Left renal pelvis (tissue), 4 donors: ENCODE results near the gene CHAMP1. TPM values are rescaled to one million over a fixed set of nuclear protein-coding genes. Genes with fewer than 3 reads are reported as not detected.

ENCODE experiments used
- DNase-seq, 4 donors: peaks; one replicate each; pipeline ENCODE4 v3.0.0-alpha.2; 2013; ENCODE audit warnings: low read depth in 4 of 4, low spot score in 3 of 4
- polyA plus RNA-seq, 4 donors: library from polyadenylated mRNA; unstranded; fragments of 120-200 nt; gene quantifications; one replicate each; pipeline ENCODE4 v1.2.1, GENCODE V29; 2013; ENCODE audit not compliant: insufficient read length in 4 of 4

CHAMP1 gene
- polyA plus RNA-seq, 4 donors, result 29.4 to 44.6 (median 34.0) TPM

DNA sequence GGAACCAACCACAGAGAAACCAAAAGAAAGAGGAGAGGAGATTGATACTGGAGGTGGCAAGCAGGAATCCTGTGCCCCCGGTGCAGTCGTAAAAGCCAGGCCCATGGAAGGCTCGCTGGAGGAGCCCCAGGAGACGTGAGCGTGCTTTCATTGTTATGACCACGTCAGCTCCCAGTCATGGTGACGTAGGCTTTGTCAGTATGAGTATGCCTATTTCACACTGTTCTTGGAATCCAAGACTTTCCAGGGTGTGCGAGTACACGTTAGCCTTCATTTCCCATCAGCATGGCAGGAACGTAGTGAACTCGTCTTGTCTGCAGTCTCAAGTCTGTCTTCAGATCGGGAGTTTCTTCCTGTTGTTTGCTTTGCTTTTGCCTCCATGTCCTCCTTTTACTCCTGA lies 15.4 kb upstream of the CHAMP1 start:
- no peak for DNase-seq

GRCh38 chr13:114299604-114300305 lies 14.5 kb upstream of the CHAMP1 start:
- DNase-seq, result no peak

DNA sequence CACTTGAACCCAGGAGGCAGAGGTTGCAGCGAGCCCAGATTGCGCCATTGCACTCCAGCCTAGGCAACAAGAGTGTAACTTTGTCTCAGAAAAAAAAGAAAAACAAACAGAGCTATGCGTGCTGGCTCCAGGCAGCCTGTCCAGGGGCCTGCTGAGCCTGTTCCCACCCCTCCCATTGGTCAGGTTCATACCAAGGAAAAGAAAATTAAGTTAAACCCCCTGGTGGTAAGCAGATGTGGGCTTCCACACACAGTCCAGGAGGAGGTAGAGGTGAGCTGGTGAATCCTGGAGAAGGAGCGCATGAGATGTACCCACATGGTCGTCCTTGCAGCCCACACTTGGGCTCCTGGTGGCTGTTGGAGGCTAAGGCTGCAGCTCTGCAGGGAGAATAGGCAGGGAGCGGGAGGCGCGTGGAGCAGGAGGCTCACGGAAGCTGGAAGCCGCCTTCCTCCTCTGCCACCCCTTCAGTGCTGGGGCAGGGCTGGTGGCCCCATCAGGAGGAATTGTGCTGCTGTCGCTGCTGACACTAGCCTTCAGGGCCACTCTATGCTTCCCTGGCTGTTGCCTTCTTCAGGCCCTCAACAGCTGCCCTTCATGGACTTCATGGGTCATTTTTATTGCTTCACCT lies 10.5 kb upstream of the CHAMP1 start:
- no peak for DNase-seq

GRCh38 chr13:114304346-114305034 lies 9.8 kb upstream of the CHAMP1 start:
- no peak for DNase-seq

GRCh38 chr13:114309086-114309485 lies 5.2 kb upstream of the CHAMP1 start:
- no peak for DNase-seq

DNA sequence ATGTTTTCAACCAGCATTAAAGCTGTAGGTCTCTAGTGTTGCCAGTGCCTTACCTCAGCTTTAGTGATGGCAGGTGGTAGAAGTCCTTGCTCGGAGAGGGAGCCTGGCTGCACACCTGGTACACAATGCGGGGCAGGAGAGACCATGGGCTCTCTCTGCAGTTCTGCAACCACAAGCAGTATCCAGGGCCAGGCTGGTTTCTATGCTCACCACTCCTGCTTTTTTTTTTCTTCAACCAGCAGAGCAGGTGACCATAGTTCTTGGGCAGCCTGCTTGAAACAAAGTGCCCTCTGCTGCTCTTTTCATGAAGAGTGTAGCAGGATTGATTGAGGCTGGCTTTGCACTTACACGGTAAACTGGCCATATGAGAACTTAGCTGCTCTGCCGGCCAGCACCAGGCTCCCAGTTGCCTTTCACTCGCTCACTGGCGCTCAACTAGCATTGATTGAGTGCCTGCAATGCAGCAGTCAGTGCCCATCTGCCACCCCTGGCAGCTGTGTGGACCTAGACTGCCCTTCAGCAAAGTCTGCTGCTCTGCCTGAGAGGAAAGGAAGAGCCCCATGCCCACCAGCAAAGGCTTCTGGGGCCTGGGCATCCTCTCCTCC lies 4.4 kb upstream of the CHAMP1 start:
- DNase-seq, result no peak

GRCh38 chr13:114310956-114311355 lies 3.3 kb upstream of the CHAMP1 start:
- no peak for DNase-seq

GRCh38 chr13:114311387-114311786 lies 2.9 kb upstream of the CHAMP1 start:
- no peak for DNase-seq

DNA sequence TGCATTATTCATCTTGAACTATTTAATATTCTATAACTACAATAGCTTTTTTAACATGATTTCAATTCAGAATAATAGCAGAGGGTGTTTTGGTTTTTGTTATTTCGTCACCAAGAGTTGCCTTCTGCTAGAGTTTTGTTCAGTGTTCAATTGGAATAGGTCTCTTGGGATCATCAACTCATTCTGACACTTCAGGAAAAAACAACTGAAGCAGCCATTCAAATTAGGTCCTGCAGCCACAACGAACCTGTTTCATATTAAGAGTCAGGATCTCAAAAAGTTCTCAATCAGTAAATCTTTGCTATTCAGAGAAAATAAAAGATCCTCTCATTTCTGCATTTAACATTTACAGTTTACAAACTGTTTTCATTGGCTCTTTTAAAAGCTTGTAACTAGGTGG lies 2.4 kb upstream of the CHAMP1 start:
- no peak for DNase-seq

GRCh38 chr13:114313061-114313860 lies 1.0 kb upstream of the CHAMP1 start:
- DNase-seq, result no peak

DNA sequence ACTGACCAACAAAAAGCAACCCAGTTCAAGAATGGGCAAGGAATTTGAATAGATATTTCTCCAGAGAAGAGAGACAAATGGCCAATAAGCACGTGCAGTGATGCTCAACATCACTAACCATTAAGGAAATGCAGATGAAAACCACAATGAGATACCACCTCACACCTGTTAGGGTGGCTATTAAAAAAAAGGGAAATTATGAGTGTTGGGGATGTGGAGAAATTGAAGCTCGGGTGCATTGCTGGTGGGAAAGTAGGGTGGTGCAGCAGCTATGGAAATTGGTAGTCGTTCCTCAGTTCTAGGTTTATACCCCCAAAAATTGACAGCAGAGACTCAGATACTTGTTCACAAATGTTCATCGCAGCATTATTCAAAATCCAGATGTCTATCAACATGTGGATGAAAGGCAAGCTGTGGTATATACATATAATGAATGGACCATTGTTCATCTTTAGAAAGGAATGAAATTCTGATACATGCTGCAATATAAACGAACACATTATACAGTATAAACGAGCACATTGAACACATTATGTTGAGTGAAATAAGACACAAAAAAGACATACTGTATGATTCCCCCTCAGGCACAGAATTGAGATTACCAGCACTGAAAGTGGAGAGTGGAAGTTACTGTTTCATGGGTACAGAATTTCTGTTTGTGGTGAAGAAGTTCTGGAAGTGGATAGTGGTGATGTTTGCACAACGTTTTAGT lies 927 bp downstream of the CHAMP1 start:
- DNase-seq, result no peak

DNA sequence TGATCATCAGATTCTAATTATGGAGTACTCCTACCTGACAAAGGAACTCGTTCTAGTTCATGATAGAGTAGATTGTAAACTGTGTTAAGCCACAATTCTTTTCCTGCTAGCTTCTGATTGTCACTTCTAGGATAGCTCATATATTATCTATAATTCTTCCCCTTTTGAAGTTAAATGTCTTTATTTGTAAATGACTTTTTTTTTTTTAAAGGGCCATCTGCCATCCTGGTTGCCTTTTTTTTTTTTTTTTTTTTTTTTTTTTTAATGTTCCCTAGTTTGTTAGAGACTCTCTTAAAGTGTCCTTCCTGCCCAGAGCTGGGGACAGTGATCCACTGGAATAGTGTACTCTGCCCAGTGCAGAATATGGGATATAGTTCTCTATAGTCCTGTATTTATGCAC lies 4.3 kb downstream of the CHAMP1 start:
- no peak for DNase-seq

DNA sequence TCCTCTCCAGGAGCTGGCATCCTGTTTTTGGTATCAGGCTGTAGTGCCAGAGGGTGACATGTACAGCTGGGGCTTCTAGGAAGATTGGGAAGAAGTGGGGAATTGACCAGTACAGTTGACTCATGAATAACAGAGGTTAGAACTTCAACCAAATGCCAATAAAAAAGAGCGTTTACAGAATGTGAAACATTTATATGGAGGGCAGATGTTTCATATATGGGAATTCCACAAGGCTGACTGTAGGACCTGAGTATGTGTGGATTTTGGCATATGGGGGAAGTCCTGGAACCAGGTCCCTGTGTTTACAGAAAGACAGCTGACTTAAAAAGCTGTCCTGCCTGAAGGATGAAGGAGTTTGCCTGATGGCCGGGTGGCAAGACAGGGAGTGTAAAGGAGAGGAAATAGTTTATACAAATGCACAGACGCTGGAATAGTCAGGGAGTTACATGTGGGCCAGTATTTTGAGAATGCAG lies 5.2 kb downstream of the CHAMP1 start:
- DNase-seq, result no peak

GRCh38 chr13:114320065-114320464 lies 5.8 kb downstream of the CHAMP1 start:
- DNase-seq, result no peak

DNA sequence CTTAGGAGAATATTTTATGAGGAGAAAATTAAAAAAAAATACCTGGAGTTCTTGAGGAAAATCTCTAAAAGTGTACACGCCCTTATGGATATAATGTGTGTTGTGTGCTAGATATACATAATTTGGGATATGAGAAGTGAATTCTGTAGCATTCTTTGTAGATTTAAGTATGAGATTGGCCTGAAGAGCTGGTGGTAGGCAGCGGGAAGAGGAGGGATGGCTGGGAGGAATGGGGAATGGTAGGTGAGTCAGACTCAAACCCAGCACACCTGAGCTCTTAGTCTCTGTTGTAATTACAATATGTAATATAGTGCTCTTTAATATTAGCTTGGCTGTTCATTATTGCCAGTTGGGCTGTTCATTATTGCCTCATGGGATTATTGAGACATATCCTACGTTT lies 7.0 kb downstream of the CHAMP1 start:
- no peak for DNase-seq

DNA sequence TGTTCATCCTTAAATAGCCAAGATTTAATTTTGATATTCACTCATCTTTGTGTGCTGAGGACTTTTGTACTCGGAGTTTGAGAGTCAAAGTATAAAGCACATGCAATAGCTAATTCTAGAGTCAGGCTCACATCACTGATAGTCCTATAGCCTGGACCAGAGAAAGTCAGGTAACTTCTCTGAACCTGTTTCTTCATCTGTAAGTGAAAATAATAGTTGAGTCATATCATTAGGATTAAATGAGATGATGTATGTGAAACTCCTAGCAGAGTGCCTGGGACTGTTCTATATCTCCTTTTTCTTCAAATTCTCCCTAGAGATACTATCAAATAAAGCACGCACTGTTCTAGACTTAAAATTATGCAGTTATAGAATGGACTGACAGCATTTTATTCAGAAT lies 9.0 kb downstream of the CHAMP1 start:
- DNase-seq, result no peak

- DNase-seq, result no peak
Measured at GRCh38 chr13:114324334-114324733, 10.0 kb downstream of the CHAMP1 start.

DNA sequence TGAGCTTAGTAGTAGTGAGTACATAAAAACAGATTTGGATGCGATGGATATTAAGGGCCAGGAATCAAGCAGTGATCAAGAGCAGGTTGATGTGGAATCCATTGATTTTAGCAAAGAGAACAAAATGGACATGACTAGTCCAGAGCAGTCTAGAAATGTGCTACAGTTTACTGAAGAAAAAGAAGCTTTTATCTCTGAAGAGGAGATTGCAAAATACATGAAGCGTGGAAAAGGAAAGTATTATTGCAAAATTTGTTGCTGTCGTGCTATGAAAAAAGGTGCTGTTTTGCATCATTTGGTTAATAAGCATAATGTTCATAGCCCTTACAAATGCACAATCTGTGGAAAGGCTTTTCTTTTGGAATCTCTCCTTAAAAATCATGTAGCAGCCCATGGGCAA lies 11.4 kb downstream of the CHAMP1 start:
- no peak for DNase-seq

- DNase-seq, result no peak
Measured at GRCh38 chr13:114328034-114328433, 13.7 kb downstream of the CHAMP1 start.

- no peak for DNase-seq
Measured at GRCh38 chr13:114328595-114328994, 14.3 kb downstream of the CHAMP1 start.
